Amygdala (tissue), 56 donors: ENCODE data around the gene PORCN.
"Not testable (repeated sequence)": the region's sequence is repeated elsewhere in the genome, so short reads cannot be mapped to it uniquely, and the experiment has no call there.

Source experiments
- DNase-seq, 56 donors: peaks; one replicate each; lab custom pipeline; 2025; lab: John Stamatoyannopoulos, UW

PORCN gene

GRCh38 chrX:48509245-48509590, 426 bp downstream of the PORCN start:
- no peak for DNase-seq

DNA sequence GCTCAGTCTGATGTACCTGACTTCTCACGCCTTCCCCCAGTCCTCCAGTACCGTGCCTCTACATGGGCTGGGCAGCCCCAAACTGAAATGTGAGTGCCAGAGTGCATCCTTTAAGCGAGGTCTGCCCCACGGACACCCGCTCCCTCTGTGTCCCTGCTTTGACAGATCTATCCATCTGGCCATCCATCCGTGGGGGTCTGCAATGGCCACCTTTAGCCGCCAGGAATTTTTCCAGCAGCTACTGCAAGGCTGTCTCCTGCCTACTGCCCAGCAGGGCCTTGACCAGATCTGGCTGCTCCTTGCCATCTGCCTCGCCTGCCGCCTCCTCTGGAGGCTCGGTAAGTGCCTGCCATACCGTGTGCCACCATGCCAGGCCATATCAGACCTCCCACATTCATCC, 827 bp downstream of the PORCN start:
- DNase-seq: no peak

DNA sequence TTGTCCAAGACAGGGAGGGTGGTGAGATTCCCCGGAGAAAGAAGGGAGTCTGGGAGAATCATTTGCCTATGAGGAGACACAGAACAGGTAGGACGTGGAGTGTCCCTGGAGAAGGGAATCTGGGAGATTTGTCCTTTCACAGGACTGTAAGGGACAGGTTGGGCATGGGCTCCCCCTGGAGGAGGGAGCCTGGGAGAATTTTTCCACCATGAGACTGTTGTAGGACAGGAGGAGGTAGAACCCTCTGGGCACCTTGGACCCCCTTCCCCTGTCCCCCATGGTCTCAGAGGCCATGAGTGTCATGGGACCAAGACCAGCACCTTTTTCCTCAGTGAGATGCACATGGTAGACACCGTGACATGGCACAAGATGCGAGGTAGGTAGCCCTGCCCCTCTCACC, 2.8 kb downstream of the PORCN start:
- DNase-seq: no peak

- DNase-seq: no peak
Measured at GRCh38 chrX:48512371-48512935, 3.7 kb downstream of the PORCN start.

DNA sequence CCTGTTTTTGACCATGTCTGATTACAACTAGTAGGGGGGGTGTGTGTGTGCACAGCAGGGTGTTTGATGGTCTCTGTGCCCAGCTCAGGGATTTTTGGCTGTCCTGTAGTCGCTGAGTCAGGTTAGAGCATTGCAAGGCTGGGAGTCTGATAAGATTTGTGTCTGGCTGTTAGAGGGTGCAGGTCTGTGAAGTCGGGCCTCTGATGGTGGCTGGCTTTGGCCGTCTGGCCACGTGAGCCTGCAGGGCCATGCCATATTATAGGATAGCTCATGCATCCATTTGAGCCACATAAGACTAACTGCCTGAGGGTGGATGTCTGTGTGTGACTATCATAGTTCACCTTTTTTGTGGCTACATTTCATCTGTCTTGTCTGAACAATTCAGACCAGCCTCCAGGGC, 4.9 kb downstream of the PORCN start:
- DNase-seq: no peak

- DNase-seq: no peak
Measured at GRCh38 chrX:48514126-48514806, 5.5 kb downstream of the PORCN start.

DNA sequence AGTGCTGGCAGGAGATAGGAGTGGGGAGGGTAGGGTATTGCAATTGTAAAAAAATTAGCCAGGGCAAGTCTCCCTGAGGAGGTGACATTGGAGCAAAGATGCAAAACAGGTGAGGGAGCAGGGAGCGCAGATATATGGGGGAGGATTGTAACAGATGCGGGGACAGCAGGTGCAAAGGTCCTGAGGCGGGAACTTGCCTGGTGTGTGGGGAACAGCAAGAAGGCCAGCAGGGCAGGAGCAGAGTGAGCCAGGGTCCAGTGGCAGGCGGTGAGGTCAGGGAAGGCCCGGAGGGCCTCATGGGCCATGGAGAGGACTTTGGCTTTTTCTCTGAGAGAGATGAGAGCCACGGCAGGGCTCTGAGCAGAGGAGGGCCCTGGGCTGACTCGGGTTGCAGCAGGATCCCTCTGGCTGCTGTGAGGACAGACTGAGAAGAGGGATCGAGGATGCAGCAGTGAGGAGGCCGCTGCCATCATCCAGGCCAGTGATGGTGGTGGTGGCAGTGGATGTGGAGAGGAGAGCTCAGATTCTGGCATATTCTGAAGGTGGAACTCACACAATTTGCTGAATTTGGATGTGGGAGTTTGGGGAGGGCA, 6.2 kb downstream of the PORCN start:
- no peak for DNase-seq

DNA sequence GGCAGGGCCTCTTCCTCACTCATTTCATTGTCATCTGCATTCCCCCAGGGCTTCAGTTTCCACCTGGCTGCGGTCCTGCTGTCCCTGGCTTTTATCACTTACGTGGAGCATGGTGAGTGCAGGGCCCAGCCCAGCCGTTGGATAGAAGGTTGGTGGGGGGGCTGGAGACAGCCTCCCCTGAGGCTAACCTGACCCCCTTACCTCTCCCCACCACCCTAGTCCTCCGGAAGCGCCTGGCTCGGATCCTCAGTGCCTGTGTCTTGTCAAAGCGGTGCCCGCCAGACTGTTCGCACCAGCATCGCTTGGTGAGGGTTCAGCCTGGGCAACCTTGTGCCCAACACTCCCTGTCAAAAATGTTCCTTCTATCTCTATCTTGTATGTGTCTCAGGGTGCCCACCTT, 7.0 kb downstream of the PORCN start:
- DNase-seq: no peak

- DNase-seq: no peak
Measured at GRCh38 chrX:48516285-48516684, 7.5 kb downstream of the PORCN start.

DNA sequence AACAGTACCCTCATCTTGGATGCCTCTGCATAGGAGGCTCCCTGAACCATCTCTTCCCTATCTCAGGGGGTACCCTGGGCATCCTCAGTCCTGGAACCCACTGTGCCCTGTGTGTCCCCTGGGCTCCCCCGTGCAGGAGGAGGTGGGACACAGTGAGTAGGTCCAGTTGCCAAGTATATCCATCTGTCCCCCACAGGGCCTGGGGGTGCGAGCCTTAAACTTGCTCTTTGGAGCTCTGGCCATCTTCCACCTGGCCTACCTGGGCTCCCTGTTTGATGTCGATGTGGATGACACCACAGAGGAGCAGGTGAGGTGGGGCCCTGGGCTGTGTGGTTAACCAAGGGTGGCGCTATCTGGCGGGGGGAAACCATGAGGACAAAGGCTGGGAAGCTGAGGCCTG, 8.2 kb downstream of the PORCN start:
- DNase-seq: no peak

DNA sequence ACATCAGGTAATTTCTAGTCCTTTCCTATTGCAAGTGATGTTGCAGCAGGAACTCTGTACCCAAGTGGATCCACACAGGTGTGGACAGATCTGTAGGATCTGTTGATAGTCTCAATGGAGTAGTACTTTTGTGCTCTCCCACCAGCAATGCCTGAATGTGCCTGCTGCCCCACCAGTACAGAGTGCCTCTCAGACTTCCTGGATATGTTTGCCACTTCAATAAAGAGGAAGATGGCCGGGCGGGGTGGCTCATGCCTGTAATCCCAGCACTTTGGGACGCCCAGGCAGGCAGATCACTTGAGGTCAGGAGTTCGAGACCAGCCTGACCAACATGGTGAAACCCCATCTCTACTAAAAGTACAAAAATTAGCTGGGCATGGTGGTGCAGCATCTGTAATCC, 10.7 kb downstream of the PORCN start:
- not testable (repeated sequence) for DNase-seq

- DNase-seq: no peak
Measured at GRCh38 chrX:48520455-48520854, 11.7 kb downstream of the PORCN start.

DNA sequence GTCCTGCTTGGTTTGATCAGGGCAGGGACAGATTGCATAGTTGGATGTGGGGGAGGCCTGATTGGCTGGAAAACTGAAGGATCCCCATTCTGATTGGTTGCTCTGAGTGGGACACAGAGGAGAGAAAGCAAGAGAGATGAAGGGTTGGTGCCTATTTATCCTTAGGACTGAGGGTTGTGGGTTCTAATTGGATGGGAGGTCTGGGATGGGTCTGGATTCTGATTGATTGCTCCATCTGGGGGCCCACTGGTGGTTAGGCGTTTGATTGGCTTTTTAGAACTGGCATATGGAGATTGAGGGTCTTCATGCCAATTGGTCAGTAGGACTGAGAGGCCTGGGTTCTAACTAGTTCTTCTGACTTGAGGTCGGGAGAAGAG, 12.2 kb downstream of the PORCN start:
- DNase-seq: peak in 11 of 56 donors; percentile 0 to 23 (median 7)

DNA sequence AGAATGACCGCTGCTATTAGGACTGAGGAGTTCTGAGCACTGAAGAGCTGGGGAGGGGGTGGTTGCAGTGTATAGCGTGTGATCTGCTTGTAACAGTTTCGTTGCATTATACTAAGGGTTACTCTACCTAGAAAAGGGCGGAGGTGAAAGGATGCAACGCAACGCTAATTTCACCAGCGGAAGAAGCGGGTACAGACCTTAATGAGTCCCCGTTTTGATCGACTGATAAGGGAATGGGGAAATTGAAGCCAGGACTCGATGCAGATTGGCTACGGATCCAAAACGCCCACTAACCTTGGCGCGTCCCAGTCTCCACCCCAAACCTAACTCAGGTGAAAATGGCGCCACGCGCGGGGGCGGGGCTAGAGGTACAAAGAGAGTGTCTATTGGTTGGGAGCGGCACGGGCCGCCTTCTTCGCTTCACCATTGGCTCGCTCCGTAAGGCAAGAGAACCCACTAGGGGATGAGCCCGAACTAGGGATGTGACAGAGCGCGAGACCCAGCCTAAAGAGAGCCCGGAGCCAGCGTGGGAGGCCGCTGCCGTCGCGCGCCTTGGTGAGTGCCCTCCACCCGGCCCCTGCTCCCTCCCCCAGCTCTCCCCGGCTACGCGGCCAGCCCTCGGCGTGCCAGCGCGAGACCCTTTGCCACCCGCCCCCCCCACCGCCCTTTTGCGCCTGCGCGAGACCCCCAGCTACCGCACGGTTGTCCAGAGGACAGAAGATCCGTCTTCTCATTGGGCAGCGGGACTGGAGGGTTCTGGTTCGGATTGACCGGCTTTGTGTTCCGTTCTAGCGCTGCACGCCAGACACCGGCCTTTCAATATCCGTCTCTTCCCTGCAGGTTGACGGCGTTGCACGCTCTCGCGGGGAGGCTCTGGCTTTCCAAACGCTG, 12.8 kb downstream of the PORCN start, which contains the start of gene EBP:
Gene EBP, plus strand, starts transcription at position 456 of the 891 bp plus-strand sequence. CDS start 1,964 bp downstream, outside the sequence.
- DNase-seq: peak; percentile 2 to 88 (median 66)

DNA sequence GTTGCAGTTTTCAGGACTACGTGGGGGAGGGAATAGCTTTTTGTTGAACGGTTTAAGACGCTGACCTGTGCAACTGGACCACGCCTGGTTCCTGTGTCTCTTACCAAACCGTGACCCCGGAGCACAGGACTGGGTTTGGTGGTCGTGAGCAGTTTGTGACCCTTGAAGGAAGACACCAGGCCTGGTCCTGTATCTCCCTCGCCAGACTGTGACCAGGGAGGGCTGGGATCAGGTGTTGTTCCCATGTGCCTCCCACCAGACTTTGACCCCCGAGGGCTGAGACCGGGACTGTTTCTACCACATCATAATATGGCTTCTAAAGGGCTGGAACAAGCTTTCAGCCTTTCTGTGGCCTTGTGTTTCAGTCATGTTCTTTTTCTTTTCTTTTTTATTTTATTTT, 13.5 kb downstream of the PORCN start:
- no peak for DNase-seq

DNA sequence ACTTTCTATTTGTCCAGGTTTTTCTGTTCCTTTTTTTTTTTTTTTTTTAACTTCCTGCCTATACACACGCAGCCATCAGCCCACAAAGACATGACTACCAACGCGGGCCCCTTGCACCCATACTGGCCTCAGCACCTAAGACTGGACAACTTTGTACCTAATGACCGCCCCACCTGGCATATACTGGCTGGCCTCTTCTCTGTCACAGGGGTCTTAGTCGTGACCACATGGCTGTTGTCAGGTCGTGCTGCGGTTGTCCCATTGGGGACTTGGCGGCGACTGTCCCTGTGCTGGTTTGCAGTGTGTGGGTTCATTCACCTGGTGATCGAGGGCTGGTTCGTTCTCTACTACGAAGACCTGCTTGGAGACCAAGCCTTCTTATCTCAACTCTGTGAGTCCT, 14.9 kb downstream of the PORCN start:
- no peak for DNase-seq

GRCh38 chrX:48525853-48526252, 17.1 kb downstream of the PORCN start:
- DNase-seq: not testable (repeated sequence)

DNA sequence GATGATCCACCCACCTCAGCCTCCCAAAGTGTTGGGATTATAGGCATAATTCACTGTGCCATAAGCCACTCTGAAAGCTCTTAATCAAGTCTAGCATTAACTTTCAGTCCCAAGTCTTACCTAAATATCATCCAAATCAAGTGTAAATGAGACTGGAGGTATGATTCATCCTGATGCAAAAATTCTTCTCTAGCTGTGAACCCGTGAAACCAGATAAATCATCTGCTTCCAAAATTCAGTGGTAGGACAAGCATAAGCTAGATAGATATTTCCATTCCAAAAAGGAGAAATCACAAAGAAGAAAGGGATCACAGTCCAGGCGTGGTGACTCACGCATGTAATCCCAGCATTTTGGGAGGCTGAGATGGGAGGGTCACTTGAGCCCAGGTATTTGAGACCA, 21.9 kb downstream of the PORCN start:
- no peak for DNase-seq

DNA sequence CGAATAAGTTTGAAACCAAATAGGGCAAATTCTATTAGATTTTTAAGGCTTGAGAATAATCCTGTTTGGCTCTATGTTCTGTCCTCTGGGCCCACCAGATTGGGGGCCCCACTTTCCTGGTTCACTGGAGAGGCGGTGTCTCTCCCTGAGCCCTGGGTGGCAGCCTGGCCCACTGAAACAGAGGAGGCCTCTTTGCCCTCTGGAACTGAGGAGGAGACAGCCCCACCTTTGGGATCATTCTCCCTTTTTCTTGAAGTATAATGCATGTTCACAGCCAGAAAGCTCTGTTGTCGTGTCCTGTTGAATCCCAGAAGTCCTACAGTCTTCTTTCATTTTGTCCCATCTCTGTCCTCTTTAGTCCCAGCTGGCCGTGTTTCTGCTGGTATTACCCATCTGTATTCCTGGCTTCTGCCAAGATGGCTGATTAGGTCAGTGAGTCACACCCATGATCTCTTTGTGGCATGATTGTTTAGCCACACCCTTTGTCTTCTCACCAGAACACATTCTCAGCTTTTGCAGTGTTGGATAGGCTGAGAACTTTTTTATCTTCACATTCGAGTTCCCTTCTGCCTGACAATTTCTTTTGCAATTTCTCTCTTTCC, 22.7 kb downstream of the PORCN start:
- DNase-seq: peak in 1 of 56 donors; percentile 3

DNA sequence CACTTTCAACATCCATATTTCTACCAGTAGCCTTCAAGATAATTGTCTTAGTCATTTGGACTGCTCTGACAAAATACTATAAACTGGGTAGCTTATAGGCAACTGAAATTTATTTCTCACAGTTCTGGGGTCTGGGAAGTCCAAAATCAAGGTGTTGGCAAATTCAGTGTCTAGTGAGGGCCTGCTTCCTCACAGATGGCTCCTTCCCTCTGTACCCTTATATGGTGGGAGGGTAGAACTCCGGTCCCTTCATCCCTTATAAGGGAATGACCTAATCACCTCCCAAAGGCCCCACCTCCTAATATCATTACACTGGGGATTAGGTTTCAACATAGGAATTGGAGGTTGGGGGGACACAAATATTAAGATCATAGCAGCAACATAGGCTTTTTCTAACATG, 23.4 kb downstream of the PORCN start:
- no peak for DNase-seq

- DNase-seq: no peak
Measured at GRCh38 chrX:48533165-48533564, 24.4 kb downstream of the PORCN start.
